HCT116 (cell line): ENCODE data around the gene YWHAB. TPM values are rescaled to one million over a fixed set of nuclear protein-coding genes. Genes with fewer than 3 reads are reported as not detected.

Experiments
- ATAC-seq: fragments of 200-7000 bp; cut with Tn5 transposase; 2 replicates; pipeline ENCODE4 v1.9.1; 2020; ENCODE audit warnings: mild to moderate bottlenecking, moderate library complexity
- BruUV-seq: library from RNA; stranded (reverse); fragments of 400-500 nt; replicated peaks from 2 replicates; lab custom pipeline; 2021; lab: Mats Ljungman, UMichigan
- CTCF ChIA-PET: fragments of 300-600 bp; sonication (Branson Sonifier 250); formaldehyde crosslinking; loops from one replicate; lab custom pipeline; 2021; ENCODE audit warnings: antibody characterized with exemption; lab: Charles Lee
- POLR2A ChIA-PET: fragments of 300-600, 350-600 bp; sonication (Branson Sonifier 250); formaldehyde crosslinking; loops from one replicate; lab custom pipeline; 2021; ENCODE audit warnings: antibody characterized with exemption; lab: Charles Lee
- RAD21 ChIA-PET, 2 experiments: fragments of 300-600 bp; sonication (Branson Sonifier 250); formaldehyde crosslinking; loops; one replicate each; lab custom pipeline; 2023; ENCODE audit warnings: low total read pairs in 2 of 2; ENCODE audit not compliant: uncharacterized antibody in 2 of 2, unreplicated experiment in 2 of 2, low non-redundant PET in 1 of 2; lab: Charles Lee
- DNase-seq: peaks from one replicate; pipeline ENCODE4 v3.0.0-alpha.2; 2010; ENCODE audit warnings: low read depth, low spot score
- H2AFZ ChIP-seq: fragments of 200-600 bp; shearing (Covaris generic), sonication (generic); 2 replicates; pipeline ENCODE4 v1.6.1; 2017; ENCODE audit warnings: low read depth, mixed run types, mixed read lengths, antibody characterized with exemption, low read length; ENCODE audit not compliant: poor library complexity, severe bottlenecking
- H3K27ac ChIP-seq: 2 replicates; pipeline ENCODE4 v1.5.1; 2012; ENCODE audit warnings: low read depth, low read length
- H3K27me3 ChIP-seq: fragments of 200-600 bp; sonication (generic); 2 replicates; pipeline ENCODE4 v1.6.1; 2016; ENCODE audit warnings: mixed run types, low read length, mixed read lengths; ENCODE audit not compliant: insufficient read depth
- H3K36me3 ChIP-seq, 2 experiments: fragments of 200-500 bp in 1 of 2; fragments of 200-600 bp in 1 of 2; sonication (Bioruptor generic) in 1 of 2; sonication (generic) in 1 of 2; 2 replicates each; pipeline versions ENCODE4 v1.5.1 to v1.6.1; 2014 to 2016; ENCODE audit warnings: low read length in 2 of 2, inconsistent platforms in 1 of 2, mixed read lengths in 1 of 2, mixed run types in 1 of 2; ENCODE audit not compliant: insufficient read depth in 2 of 2, control insufficient read depth in 1 of 2
- H3K4me1 ChIP-seq, 2 experiments: fragments of 200-600 bp in 1 of 2; sonication (generic) in 1 of 2; 2 replicates each; pipeline versions ENCODE4 v1.5.1 to v1.6.1; 2012 to 2017; ENCODE audit warnings: low read length in 2 of 2, inconsistent platforms in 1 of 2, mild to moderate bottlenecking in 1 of 2, mixed read lengths in 1 of 2, mixed run types in 1 of 2, moderate library complexity in 1 of 2; ENCODE audit not compliant: insufficient read depth in 2 of 2, control insufficient read depth in 1 of 2
- H3K4me2 ChIP-seq: fragments of 200-600 bp; sonication (generic); 2 replicates; pipeline ENCODE4 v1.6.1; 2017; ENCODE audit warnings: mixed run types, low read length, mixed read lengths
- H3K4me3 ChIP-seq, 2 experiments: fragments of 200-600 bp in 1 of 2; sonication (generic) in 1 of 2; replicated peaks in 1 of 2; 2 replicates each; pipeline ENCODE4 v1.5.1; 2011 to 2016; ENCODE audit warnings: low read length in 2 of 2, control low read depth in 1 of 2, low read depth in 1 of 2, mild to moderate bottlenecking in 1 of 2, mixed read lengths in 1 of 2, mixed run types in 1 of 2
- H3K79me2 ChIP-seq: fragments of 200-600 bp; sonication (generic); 2 replicates; pipeline ENCODE4 v1.6.1; 2017; ENCODE audit warnings: mild to moderate bottlenecking, mixed run types, low read length, moderate library complexity, mixed read lengths; ENCODE audit not compliant: insufficient read depth
- H3K9ac ChIP-seq: fragments of 200-600 bp; sonication (generic); 2 replicates; pipeline ENCODE4 v1.6.1; 2016; ENCODE audit warnings: low read length, mixed read lengths
- H3K9me2 ChIP-seq: fragments of 200-600 bp; sonication (generic), shearing (Covaris generic); 2 replicates; pipeline ENCODE4 v1.6.1; 2017; ENCODE audit warnings: mixed run types, mild to moderate bottlenecking, moderate library complexity; ENCODE audit not compliant: insufficient read depth
- H3K9me3 ChIP-seq, 2 experiments: fragments of 200-500 bp in 1 of 2; fragments of 200-600 bp in 1 of 2; sonication (Bioruptor generic) in 1 of 2; sonication (generic) in 1 of 2; 2 replicates each; pipeline ENCODE4 v1.6.1; 2014 to 2017; ENCODE audit warnings: low read length in 2 of 2, mixed read lengths in 2 of 2, inconsistent platforms in 1 of 2, low read depth in 1 of 2, mild to moderate bottlenecking in 1 of 2, mixed run types in 1 of 2, moderate library complexity in 1 of 2; ENCODE audit not compliant: control insufficient read depth in 1 of 2, insufficient read depth in 1 of 2
- H4K20me1 ChIP-seq: fragments of 200-600 bp; sonication (generic), shearing (Covaris generic); 2 replicates; pipeline ENCODE4 v1.6.1; 2017; ENCODE audit warnings: mixed run types, mild to moderate bottlenecking, moderate library complexity; ENCODE audit not compliant: insufficient read depth
- CBX3 ChIP-seq: IDR thresholded peaks from 2 replicates; pipeline ENCODE4 v1.6.1; 2012; ENCODE audit warnings: low read depth
- CEBPB ChIP-seq: IDR thresholded peaks from 2 replicates; pipeline ENCODE4 v1.6.1; 2012; ENCODE audit warnings: low read depth
- EGR1 ChIP-seq: IDR thresholded peaks from 2 replicates; pipeline ENCODE4 v1.6.1; 2012; ENCODE audit warnings: low read depth
- ELF1 ChIP-seq: IDR thresholded peaks from 2 replicates; pipeline ENCODE4 v1.6.1; 2012; ENCODE audit warnings: low read depth, borderline replicate concordance
- EZH2 ChIP-seq: fragments of 200-600 bp; sonication (generic); IDR thresholded peaks from 2 replicates; pipeline ENCODE4 v1.6.1; 2017; ENCODE audit warnings: antibody characterized with exemption, mixed run types
- EZH2phosphoT487 ChIP-seq: fragments of 200-600 bp; IDR thresholded peaks from 2 replicates; pipeline ENCODE4 v1.6.1; 2018; ENCODE audit warnings: antibody characterized with exemption, borderline replicate concordance
- FOSL1 ChIP-seq: IDR thresholded peaks from 2 replicates; pipeline ENCODE4 v1.6.1; 2012; ENCODE audit warnings: low read depth
- JUND ChIP-seq: IDR thresholded peaks from 2 replicates; pipeline ENCODE4 v1.6.1; 2012
- POLR2A ChIP-seq: IDR thresholded peaks from 2 replicates; pipeline ENCODE4 v1.7.0; 2011; ENCODE audit warnings: borderline replicate concordance; ENCODE audit not compliant: insufficient read depth, insufficient read length; ENCODE audit errors: extremely low read depth
- RAD21 ChIP-seq: IDR thresholded peaks from 2 replicates; pipeline ENCODE4 v1.6.1; 2012; ENCODE audit warnings: low read depth, mild to moderate bottlenecking
- SIN3A ChIP-seq: IDR thresholded peaks from 2 replicates; pipeline ENCODE4 v1.6.1; 2012; ENCODE audit warnings: low read depth
- SRF ChIP-seq: IDR thresholded peaks from 2 replicates; pipeline ENCODE4 v1.6.1; 2012; ENCODE audit warnings: low read depth
- TCF7L2 ChIP-seq: IDR thresholded peaks from 2 replicates; pipeline ENCODE4 v1.7.0; 2011; ENCODE audit warnings: borderline replicate concordance, inconsistent platforms; ENCODE audit not compliant: insufficient read depth, insufficient read length; ENCODE audit errors: extremely low read depth
- YY1 ChIP-seq: IDR thresholded peaks from 2 replicates; pipeline ENCODE4 v1.6.1; 2011; ENCODE audit warnings: low read length, low read depth, moderate library complexity, mild to moderate bottlenecking; ENCODE audit not compliant: insufficient replicate concordance; ENCODE audit errors: extremely low read depth
- ZFX ChIP-seq: fragments of 450-650 bp; IDR thresholded peaks from 2 replicates; pipeline ENCODE4 v1.6.1; 2017
- ZNF274 ChIP-seq: fragments of 200-500 bp; sonication (Bioruptor generic); IDR thresholded peaks from 2 replicates; pipeline ENCODE4 v1.6.1; 2014; ENCODE audit warnings: mild to moderate bottlenecking, low read depth, low read length, inconsistent platforms
- intact Hi-C: fragments of 100-400 bp; cut with micrococcal nuclease; formaldehyde crosslinking; loops from 2 replicates; pipeline ENCODE4 v1.10.0; 2022
- total RNA-seq: library from RNA; stranded (reverse); gene quantifications from one replicate; pipeline ENCODE4 v1.2.1, GENCODE V29; 2021; ENCODE audit not compliant: unreplicated experiment
- TF ChIP-seq, protein P1 (sequence below): IDR thresholded peaks from 2 replicates; pipeline ENCODE4 v1.6.1; 2012
- TF ChIP-seq, protein P2 (sequence below): IDR thresholded peaks from 2 replicates; pipeline ENCODE4 v1.6.1; 2012
- TF ChIP-seq, protein P3 (sequence below): IDR thresholded peaks from 2 replicates; pipeline ENCODE4 v1.6.1; 2011; ENCODE audit warnings: mild to moderate bottlenecking, low read length, moderate library complexity; ENCODE audit not compliant: insufficient replicate concordance; ENCODE audit errors: extremely low read depth

YWHAB gene
- total RNA-seq, 1 experiment from 2014 or later, result 200 TPM

DNA sequence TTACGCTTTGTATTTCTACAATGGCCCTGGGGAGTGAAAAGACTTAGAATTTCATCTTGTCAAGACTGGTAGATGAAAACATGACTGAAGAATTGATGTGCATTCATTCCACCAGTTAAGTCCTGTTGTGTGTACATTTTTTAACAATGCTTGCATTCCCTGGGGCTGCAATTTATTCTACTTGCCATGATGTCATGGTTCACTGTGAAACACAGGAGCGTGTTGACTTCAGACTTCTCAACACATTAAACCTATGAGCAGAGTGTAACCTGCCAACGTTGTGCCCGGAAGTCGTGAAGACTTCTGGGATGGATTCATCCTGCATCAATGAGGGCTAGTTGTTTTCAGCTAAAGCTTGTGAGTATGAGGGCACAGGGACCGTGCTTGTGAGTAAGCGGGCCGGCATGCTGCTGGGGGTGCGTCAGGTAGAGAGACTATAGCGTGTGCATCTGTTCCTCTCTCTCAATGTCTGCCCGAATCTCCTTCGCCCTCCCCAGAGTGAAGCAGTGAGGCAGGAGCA is 48.8 kb upstream of the YWHAB start (continued):
- no peak for TF ChIP-seq SRF
- TF ChIP-seq CBX3, result no peak

DNA sequence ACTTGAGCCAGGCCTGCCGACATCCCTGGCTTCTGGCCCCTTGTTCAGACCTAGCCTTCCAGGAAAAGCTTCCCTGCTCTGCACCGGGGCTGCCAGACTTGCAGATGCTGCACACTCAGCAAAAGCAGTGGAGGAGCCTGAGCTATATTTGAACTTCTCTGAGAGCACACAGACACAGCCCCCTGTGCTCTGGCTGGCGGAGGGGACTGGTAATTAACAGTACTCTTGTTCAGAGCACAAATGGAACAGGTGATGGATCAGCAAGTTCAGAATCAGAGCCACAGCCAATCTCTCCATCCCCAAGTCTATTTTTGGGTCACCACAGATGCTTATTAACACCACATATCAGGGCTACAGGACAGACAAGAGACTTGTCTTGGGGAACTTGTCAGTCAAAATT is 47.6 kb upstream of the YWHAB start:
- Histone ChIP-seq H3K9me3 (no peaks in the 10 kb centered on the region), H3K4me2 (no peak overlapping the region), H3K36me3 (no peaks in the 10 kb centered on the region), H3K9me2 (no peaks in the 10 kb centered on the region), H3K27me3 (peaks cover 26% of the 10 kb centered on the region; the same call in 1 of the 2 replicates), H3K4me1 (no peaks in the 10 kb centered on the region), H2AFZ (no peak overlapping the region), H3K79me2 (no peaks in the 10 kb centered on the region), H3K27ac (no peak overlapping the region), H3K4me3 (no peak overlapping the region), H3K9ac (no peak overlapping the region), H4K20me1 (no peaks in the 10 kb centered on the region)
- ChIA-PET CTCF (no interaction called here), RAD21 (no interaction called here), POLR2A (no interaction called here)
- no peak for ATAC-seq
- TF ChIP-seq EZH2phosphoT487 (no peak), TCF7L2 (no peak), SIN3A (no peak)
- intact Hi-C loops, result no loop called here
- no peak for DNase-seq
- no TSS peak for BruUV-seq

DNA sequence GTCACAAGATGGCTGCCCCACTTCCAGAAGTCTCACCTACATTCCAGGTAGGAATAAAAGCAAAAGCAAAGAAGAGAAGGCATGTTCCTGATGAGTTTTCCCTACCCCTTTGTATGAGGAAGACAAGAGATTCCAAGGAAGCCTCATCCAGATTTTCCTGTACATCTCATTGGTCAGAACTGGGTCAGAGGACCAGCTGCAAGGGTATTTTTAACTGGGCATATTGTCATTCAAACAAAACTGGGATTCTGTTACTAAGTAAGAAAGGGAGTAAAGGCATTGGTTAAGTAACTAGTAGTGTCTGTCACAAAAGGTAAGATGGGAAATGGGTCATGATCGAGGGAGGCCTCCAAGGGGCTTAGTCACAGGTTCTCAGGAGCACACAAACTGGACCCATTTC is 47.0 kb upstream of the YWHAB start:
- no peak overlapping the region for H3K4me2 ChIP-seq
- no peak overlapping the region for H3K9ac ChIP-seq
- intact Hi-C loops, result no loop called here
- no peaks in the 10 kb centered on the region for H3K4me1 ChIP-seq
- POLR2A ChIA-PET, result no interaction called here
- H3K27ac ChIP-seq, result no peak overlapping the region
- peaks cover 26% of the 10 kb centered on the region; the same call in 1 of the 2 replicates for H3K27me3 ChIP-seq
- no peaks in the 10 kb centered on the region for H4K20me1 ChIP-seq
- RAD21 ChIA-PET, result no interaction called here
- H3K79me2 ChIP-seq, result no peaks in the 10 kb centered on the region
- no peak overlapping the region for H3K4me3 ChIP-seq
- H3K9me2 ChIP-seq, result no peaks in the 10 kb centered on the region
- DNase-seq (no peak), ATAC-seq (no peak)
- H2AFZ ChIP-seq, result no peak overlapping the region
- no TSS peak for BruUV-seq
- CTCF ChIA-PET, result no interaction called here
- no peaks in the 10 kb centered on the region for H3K36me3 ChIP-seq
- H3K9me3 ChIP-seq, result no peaks in the 10 kb centered on the region
- TF ChIP-seq, protein P1, sequence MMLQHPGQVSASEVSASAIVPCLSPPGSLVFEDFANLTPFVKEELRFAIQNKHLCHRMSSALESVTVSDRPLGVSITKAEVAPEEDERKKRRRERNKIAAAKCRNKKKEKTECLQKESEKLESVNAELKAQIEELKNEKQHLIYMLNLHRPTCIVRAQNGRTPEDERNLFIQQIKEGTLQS, result no peak
- TF ChIP-seq TCF7L2 (no peak), EZH2 (no peak), YY1 (no peak), EGR1 (no peak), POLR2A (no peak), RAD21 (no peak), FOSL1 (no peak), CBX3 (no peak), JUND (no peak), SIN3A (no peak), ZNF274 (no peak), SRF (no peak), EZH2phosphoT487 (no peak), CEBPB (no peak), ZFX (no peak), ELF1 (no peak)
- TF ChIP-seq, protein P2, sequence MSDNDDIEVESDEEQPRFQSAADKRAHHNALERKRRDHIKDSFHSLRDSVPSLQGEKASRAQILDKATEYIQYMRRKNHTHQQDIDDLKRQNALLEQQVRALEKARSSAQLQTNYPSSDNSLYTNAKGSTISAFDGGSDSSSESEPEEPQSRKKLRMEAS, result no peak
- TF ChIP-seq, protein P3, sequence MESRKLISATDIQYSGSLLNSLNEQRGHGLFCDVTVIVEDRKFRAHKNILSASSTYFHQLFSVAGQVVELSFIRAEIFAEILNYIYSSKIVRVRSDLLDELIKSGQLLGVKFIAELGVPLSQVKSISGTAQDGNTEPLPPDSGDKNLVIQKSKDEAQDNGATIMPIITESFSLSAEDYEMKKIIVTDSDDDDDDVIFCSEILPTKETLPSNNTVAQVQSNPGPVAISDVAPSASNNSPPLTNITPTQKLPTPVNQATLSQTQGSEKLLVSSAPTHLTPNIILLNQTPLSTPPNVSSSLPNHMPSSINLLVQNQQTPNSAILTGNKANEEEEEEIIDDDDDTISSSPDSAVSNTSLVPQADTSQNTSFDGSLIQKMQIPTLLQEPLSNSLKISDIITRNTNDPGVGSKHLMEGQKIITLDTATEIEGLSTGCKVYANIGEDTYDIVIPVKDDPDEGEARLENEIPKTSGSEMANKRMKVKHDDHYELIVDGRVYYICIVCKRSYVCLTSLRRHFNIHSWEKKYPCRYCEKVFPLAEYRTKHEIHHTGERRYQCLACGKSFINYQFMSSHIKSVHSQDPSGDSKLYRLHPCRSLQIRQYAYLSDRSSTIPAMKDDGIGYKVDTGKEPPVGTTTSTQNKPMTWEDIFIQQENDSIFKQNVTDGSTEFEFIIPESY, result no peak
